PFSK-1 (cell line): ENCODE data around the gene MED28.

Experiments
- FOXP2 ChIP-seq: optimal IDR thresholded peaks from 2 replicates; pipeline ENCODE3; 2011; ENCODE audit warnings: borderline replicate concordance, control low read depth, inconsistent platforms; ENCODE audit not compliant: insufficient read depth; ENCODE audit errors: extremely low read length, extremely low read depth
- POLR2AphosphoS5 ChIP-seq: IDR thresholded peaks from 2 replicates; pipeline ENCODE4 v1.6.1; 2012; ENCODE audit warnings: low read depth, mild to moderate bottlenecking, control low read depth, low read length, moderate library complexity
- REST ChIP-seq, 2 experiments: IDR thresholded peaks; 2 replicates each; pipeline versions ENCODE4 v1.6.1 to v1.8.0; 2011 to 2012; ENCODE audit warnings: low read depth in 2 of 2, low read length in 2 of 2, control low read depth in 1 of 2, inconsistent platforms in 1 of 2, mild to moderate bottlenecking in 1 of 2, moderate library complexity in 1 of 2; ENCODE audit not compliant: insufficient read depth in 1 of 2
- SIN3A ChIP-seq: IDR thresholded peaks from 2 replicates; pipeline ENCODE4 v1.6.1; 2012; ENCODE audit warnings: mild to moderate bottlenecking, low read length, moderate library complexity, borderline replicate concordance; ENCODE audit not compliant: insufficient read depth
- TAF1 ChIP-seq: IDR thresholded peaks from 2 replicates; pipeline ENCODE4 v1.6.1; 2012; ENCODE audit warnings: low read length, control low read depth, borderline replicate concordance; ENCODE audit not compliant: insufficient read depth

The MED28 gene

DNA sequence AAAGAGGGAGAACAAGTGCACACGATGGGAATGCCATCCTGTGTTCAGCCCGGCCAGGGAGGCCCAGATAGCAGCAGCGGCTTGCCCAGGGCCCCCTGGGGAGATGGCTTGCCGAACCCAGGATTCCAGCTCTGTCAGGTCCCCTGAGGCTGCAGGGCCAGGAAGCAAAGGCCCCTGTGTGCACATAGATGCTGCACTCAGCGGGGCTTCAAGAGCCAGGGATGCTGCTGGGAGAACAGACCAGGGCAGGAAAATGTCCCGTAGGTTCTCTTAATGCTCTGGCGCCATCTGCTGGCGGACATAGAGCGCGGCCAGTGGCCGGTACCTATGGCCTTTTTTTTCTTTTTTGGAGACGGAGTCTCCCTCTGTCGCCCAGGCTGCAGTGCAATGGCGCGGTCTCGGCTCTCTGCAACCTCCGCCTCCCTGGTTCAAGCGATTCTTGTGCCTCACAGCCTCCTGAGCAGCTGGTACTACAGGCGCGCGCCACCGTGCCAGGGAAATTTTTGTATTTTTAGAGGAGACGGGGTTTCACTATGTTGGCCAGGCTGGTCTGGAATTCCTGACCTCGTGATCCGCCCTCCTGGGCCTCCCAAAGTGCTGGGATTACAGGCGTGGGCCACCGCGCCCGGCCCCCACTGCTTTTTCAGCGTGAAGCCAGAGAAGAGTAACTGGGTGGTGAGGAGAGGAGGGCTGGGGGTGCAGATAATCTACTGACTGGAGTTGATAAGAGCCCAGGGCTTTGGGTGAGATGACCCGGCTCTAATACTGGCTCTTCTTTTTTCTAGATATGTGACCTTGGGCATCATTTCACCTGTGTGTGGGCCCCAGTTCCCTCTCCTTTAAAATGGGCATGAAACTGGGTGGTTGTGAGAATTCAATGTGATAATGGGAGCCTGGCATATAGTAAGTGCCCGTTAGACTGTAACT is 22.5 kb downstream of the MED28 start:
- TF ChIP-seq SIN3A (no peak), TAF1 (no peak), FOXP2 (no peak), REST (IDR thresholded peaks at IDR 0.05; ENCODE audit: insufficient read depth in 1 of 2, low read depth in 2 of 2, low read length in 2 of 2) (no peak), POLR2AphosphoS5 (no peak)

DNA sequence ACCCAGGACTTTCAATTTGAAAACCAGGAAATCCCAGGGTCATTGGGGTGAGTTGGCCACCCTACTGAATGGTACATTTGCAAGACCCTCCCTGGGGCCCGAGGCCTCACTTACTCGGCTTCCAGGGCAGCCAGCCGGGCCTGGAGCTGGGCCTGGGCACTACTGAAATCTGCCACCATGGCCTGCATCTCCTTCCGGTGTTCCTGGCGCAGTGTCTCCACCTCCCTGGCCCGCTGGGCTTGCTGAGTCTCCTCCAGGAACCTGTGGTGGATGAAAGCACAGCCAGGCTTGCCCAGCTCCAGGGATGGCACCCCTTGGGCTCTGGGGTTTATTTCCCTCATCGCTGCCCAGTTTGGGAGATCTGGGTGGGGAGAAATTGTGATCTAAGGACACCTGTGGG is 24.7 kb downstream of the MED28 start:
- TF ChIP-seq SIN3A (no peak), REST (IDR thresholded peaks at IDR 0.05; ENCODE audit: insufficient read depth in 1 of 2, low read depth in 2 of 2, low read length in 2 of 2) (no peak), TAF1 (no peak), FOXP2 (no peak), POLR2AphosphoS5 (no peak)

DNA sequence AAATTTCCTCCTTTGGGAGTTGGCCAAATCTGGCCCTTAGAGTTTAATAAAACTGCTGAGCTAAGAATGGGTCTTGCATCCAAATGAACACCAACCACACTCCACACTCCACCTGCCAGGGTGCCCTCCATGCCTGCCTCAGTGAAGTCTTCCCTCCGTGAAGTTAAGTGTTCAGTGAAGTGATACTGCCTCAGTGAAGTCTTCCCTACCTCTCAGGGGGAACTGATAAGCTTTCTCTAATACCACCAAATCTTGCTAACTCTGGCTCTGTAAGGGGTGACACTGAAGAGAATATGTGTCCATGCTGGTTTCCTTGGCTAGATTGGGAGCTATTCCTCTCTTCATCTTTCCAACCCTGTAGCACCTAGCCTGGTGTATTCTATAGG is 27.9 kb downstream of the MED28 start:
- TF ChIP-seq POLR2AphosphoS5 (no peak; the same call in 1 of the 2 replicates), FOXP2 (no peak), REST (IDR thresholded peaks at IDR 0.05; ENCODE audit: insufficient read depth in 1 of 2, low read depth in 2 of 2, low read length in 2 of 2) (no peak), TAF1 (no peak), SIN3A (no peak)

GRCh38 chr4:17646693-17647092 is 32.3 kb downstream of the MED28 start:
- TF ChIP-seq FOXP2 = no peak
- TF ChIP-seq REST (IDR thresholded peaks at IDR 0.05; ENCODE audit: insufficient read depth in 1 of 2, low read depth in 2 of 2, low read length in 2 of 2) = no peak
- TF ChIP-seq POLR2AphosphoS5 = no peak
- no peak for TF ChIP-seq TAF1
- TF ChIP-seq SIN3A = no peak
